Measurements from ENCODE around the gene ENGASE. TPM values are rescaled to one million over a fixed set of nuclear protein-coding genes. Genes with fewer than 3 reads are reported as not detected.

The ENGASE gene
- total and polyA plus RNA-seq, 2 of the 4 experiments (the other 2 are of a cell fraction), result 3.9 to 12.1 TPM

GRCh38 chr17:79054200-79054960, 20.2 kb upstream of the ENGASE start (continued):
- TF ChIP-seq MAFK (IDR thresholded peaks at IDR 0.05; ENCODE audit: low read depth, low read length), result no peak

GRCh38 chr17:79055197-79055596, 19.4 kb upstream of the ENGASE start:
- ATAC-seq (ENCODE audit: low read depth), result no peak
- no peak overlapping the region for H2AFZ ChIP-seq (replicated peaks; ENCODE audit: low read length, poor library complexity)
- H2BK20ac ChIP-seq (ENCODE audit: low read depth, low read length), result no peak overlapping the region
- peaks cover 2% of the 10 kb centered on the region; the same call in 1 of the 2 replicates for H3K9me3 ChIP-seq (ENCODE audit: control insufficient read depth, insufficient read depth, low read length)
- no CpG with 5 or more reads among the region's 5 CpGs for WGBS, 2 experiments (ENCODE audit: extremely low coverage in 2 of 2, insufficient read length in 1 of 2)
- no peaks in the 10 kb centered on the region for H3K36me3 ChIP-seq (ENCODE audit: control insufficient read depth, insufficient read depth, low read length)
- no peak overlapping the region for H3K9ac ChIP-seq (ENCODE audit: low read depth, low read length)
- no peaks in the 10 kb centered on the region for H3K4me1 ChIP-seq (ENCODE audit: control insufficient read depth, insufficient read depth, low read length)
- ChIA-PET CTCF (no interaction called here), POLR2A (ENCODE audit: unreplicated experiment) (no interaction called here)
- no peak overlapping the region for H3K4me3 ChIP-seq (ENCODE audit: insufficient read depth, low read depth, low read length)
- H2BK120ac ChIP-seq (ENCODE audit: low read depth, low read length), result no peak overlapping the region
- H3K23ac ChIP-seq (ENCODE audit: low read depth, low read length), result no peak overlapping the region
- DNase-seq, result no peak
- no peaks in the 10 kb centered on the region for H3K79me1 ChIP-seq (ENCODE audit: low read depth in 1 of 2, low read length in 2 of 2)
- H3K14ac ChIP-seq (replicated peaks; ENCODE audit: low read depth, low read length), result no peak overlapping the region
- H4K91ac ChIP-seq (ENCODE audit: insufficient read depth, low read depth, low read length), result no peak overlapping the region
- H2BK5ac ChIP-seq (ENCODE audit: low read depth, low read length, poor library complexity, severe bottlenecking), result no peak overlapping the region
- no peak overlapping the region for H3K56ac ChIP-seq (ENCODE audit: extremely low read depth, insufficient read depth, low read length)
- no peaks in the 10 kb centered on the region; the same call in 1 of the 2 replicates for H4K20me1 ChIP-seq (ENCODE audit: insufficient read depth, low read length)
- no peak overlapping the region for H4K5ac ChIP-seq (ENCODE audit: low read depth, low read length)
- H3K18ac ChIP-seq (ENCODE audit: low read depth, low read length), result no peak overlapping the region
- no peak overlapping the region for H2AK9ac ChIP-seq (replicated peaks; ENCODE audit: low read depth, low read length, poor library complexity)
- 0 out of 2 replicates have a peak, but pooled peaks cover under 1% of the 10 kb centered on the region for H3K27me3 ChIP-seq (ENCODE audit: control insufficient read depth, insufficient read depth, low read length)
- no peak overlapping the region for H3K4me2 ChIP-seq (ENCODE audit: low read depth, low read length)
- intact Hi-C loops (cut with micrococcal nuclease) (no loop called here), dilution Hi-C loops (cut with HindIII; ENCODE audit: low sequenced_read_pairs, unreplicated experiment) (no loop called here), in situ Hi-C loops (cut with MboI; ENCODE audit: low sequenced_read_pairs) (no loop called here)
- BruUV-seq (replicated peaks), result no TSS peak
- H4K8ac ChIP-seq (ENCODE audit: low read depth in 2 of 2, low read length in 2 of 2), result no peak overlapping the region
- no peak overlapping the region for H3K27ac ChIP-seq (ENCODE audit: insufficient read depth, low read length)
- no peak overlapping the region for H3K4ac ChIP-seq (ENCODE audit: low read depth, low read length)
- H2BK15ac ChIP-seq (ENCODE audit: low read depth, low read length), result no peak overlapping the region
- H2AK5ac ChIP-seq (ENCODE audit: low read depth, low read length), result no peak overlapping the region
- H3K9me1 ChIP-seq (ENCODE audit: insufficient read depth, low read length), result peaks cover 7% of the 10 kb centered on the region; the same call in 1 of the 2 replicates
- TF ChIP-seq FOS (IDR thresholded peaks at IDR 0.05; ENCODE audit: low read depth, low read length) (no peak), RFX5 (IDR thresholded peaks at IDR 0.05; ENCODE audit: low read depth, low read length) (no peak), RCOR1 (IDR thresholded peaks at IDR 0.05; ENCODE audit: insufficient replicate concordance, low read length) (no peak), MAFK (IDR thresholded peaks at IDR 0.05; ENCODE audit: low read depth, low read length) (no peak), RAD21 (IDR thresholded peaks at IDR 0.05; ENCODE audit: low read length) (no peak), SMC3 (IDR thresholded peaks at IDR 0.05; ENCODE audit: low read depth, low read length) (no peak), CHD1 (IDR thresholded peaks at IDR 0.05; ENCODE audit: low read depth, low read length) (no peak), BHLHE40 (IDR thresholded peaks at IDR 0.05; ENCODE audit: low read depth, low read length) (no peak), MXI1 (IDR thresholded peaks at IDR 0.05; ENCODE audit: borderline replicate concordance, low read depth, low read length) (no peak), POLR2A (IDR thresholded peaks at IDR 0.05; ENCODE audit: low read depth, low read length) (no peak), NFE2L2 (IDR thresholded peaks at IDR 0.05; ENCODE audit: low read depth, low read length) (no peak), MAZ (IDR thresholded peaks at IDR 0.05; ENCODE audit: borderline replicate concordance, low read depth, low read length) (no peak), CEBPB (IDR thresholded peaks at IDR 0.05; ENCODE audit: low read depth, low read length) (no peak), ELK1 (IDR thresholded peaks at IDR 0.05; ENCODE audit: borderline replicate concordance, low read depth, low read length) (no peak)
- TF ChIP-seq, protein P1, sequence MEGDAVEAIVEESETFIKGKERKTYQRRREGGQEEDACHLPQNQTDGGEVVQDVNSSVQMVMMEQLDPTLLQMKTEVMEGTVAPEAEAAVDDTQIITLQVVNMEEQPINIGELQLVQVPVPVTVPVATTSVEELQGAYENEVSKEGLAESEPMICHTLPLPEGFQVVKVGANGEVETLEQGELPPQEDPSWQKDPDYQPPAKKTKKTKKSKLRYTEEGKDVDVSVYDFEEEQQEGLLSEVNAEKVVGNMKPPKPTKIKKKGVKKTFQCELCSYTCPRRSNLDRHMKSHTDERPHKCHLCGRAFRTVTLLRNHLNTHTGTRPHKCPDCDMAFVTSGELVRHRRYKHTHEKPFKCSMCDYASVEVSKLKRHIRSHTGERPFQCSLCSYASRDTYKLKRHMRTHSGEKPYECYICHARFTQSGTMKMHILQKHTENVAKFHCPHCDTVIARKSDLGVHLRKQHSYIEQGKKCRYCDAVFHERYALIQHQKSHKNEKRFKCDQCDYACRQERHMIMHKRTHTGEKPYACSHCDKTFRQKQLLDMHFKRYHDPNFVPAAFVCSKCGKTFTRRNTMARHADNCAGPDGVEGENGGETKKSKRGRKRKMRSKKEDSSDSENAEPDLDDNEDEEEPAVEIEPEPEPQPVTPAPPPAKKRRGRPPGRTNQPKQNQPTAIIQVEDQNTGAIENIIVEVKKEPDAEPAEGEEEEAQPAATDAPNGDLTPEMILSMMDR (conservative IDR thresholded peaks at IDR 0.05; ENCODE audit: low read depth, low read length), result no peak
